GM23338 (cell line): Measurements from ENCODE around the gene CD93. TPM values are rescaled to one million over a fixed set of nuclear protein-coding genes. Genes with fewer than 3 reads are reported as not detected.

Source experiments
- ATAC-seq: fragments of 200-7000 bp; cut with Tn5 transposase; 3 replicates; pipeline ENCODE4 v1.9.1; 2020
- DNase-seq: peaks from one replicate; pipeline ENCODE4 v3.0.0-alpha.2; 2015; ENCODE audit warnings: low spot score
- H2AFZ ChIP-seq: fragments of 200-600 bp; sonication (generic); 2 replicates; pipeline ENCODE4 v1.8.0; 2016; ENCODE audit warnings: antibody characterized with exemption, mild to moderate bottlenecking, moderate library complexity
- H3F3A ChIP-seq: fragments of 200-600 bp; sonication (generic); replicated peaks from 2 replicates; pipeline ENCODE4 v1.8.0; 2017; ENCODE audit warnings: antibody characterized with exemption, mixed run types, low read depth
- H3K27ac ChIP-seq: fragments of 200-600 bp; sonication (generic); 2 replicates; pipeline ENCODE4 v1.6.1; 2016; ENCODE audit warnings: low read depth
- H3K27me3 ChIP-seq: fragments of 200-600 bp; sonication (generic); 2 replicates; pipeline ENCODE4 v1.8.0; 2016; ENCODE audit warnings: mild to moderate bottlenecking, mixed run types, moderate library complexity; ENCODE audit not compliant: insufficient read depth
- H3K36me3 ChIP-seq: fragments of 200-600 bp; sonication (generic); 2 replicates; pipeline ENCODE4 v1.8.0; 2016; ENCODE audit warnings: mild to moderate bottlenecking; ENCODE audit not compliant: insufficient read depth
- H3K4me1 ChIP-seq: fragments of 200-600 bp; sonication (generic); 2 replicates; pipeline ENCODE4 v1.8.0; 2016; ENCODE audit warnings: mild to moderate bottlenecking, moderate library complexity; ENCODE audit not compliant: insufficient read depth
- H3K4me2 ChIP-seq: fragments of 200-600 bp; sonication (generic); 2 replicates; pipeline ENCODE4 v1.7.1; 2017; ENCODE audit warnings: mixed run types
- H3K4me3 ChIP-seq: fragments of 200-600 bp; sonication (generic); 2 replicates; pipeline ENCODE4 v1.6.1; 2016; ENCODE audit warnings: mixed run types
- H3K79me2 ChIP-seq: fragments of 200-600 bp; sonication (generic); replicated peaks from 2 replicates; pipeline ENCODE4 v1.8.0; 2017; ENCODE audit warnings: mild to moderate bottlenecking; ENCODE audit not compliant: insufficient read depth
- H3K9me2 ChIP-seq: fragments of 200-600 bp; sonication (generic); 2 replicates; pipeline ENCODE4 v1.8.0; 2017; ENCODE audit not compliant: insufficient read depth
- H4K20me1 ChIP-seq: fragments of 200-600 bp; sonication (generic); replicated peaks from 2 replicates; pipeline ENCODE4 v1.8.0; 2017; ENCODE audit warnings: mild to moderate bottlenecking; ENCODE audit not compliant: insufficient read depth
- H3K27ac Mint-ChIP-seq: 2 replicates; pipeline ENCODE4 v1.8.0; 2020; ENCODE audit warnings: inconsistent platforms, mild to moderate bottlenecking, moderate library complexity, mixed read lengths
- H3K27me3 Mint-ChIP-seq: 3 replicates; pipeline ENCODE4 v1.8.0; 2022; ENCODE audit warnings: low read depth, mild to moderate bottlenecking, moderate library complexity, mixed read lengths, inconsistent platforms; ENCODE audit not compliant: insufficient read depth, poor library complexity
- H3K36me3 Mint-ChIP-seq: 3 replicates; pipeline ENCODE4 v1.8.0; 2021; ENCODE audit warnings: low read depth, mild to moderate bottlenecking, inconsistent platforms, moderate library complexity, mixed read lengths
- H3K4me1 Mint-ChIP-seq: 3 replicates; pipeline ENCODE4 v1.8.0; 2020; ENCODE audit warnings: mild to moderate bottlenecking, inconsistent platforms, mixed read lengths
- H3K4me3 Mint-ChIP-seq: 3 replicates; pipeline ENCODE4 v1.8.0; 2021; ENCODE audit warnings: moderate library complexity, mild to moderate bottlenecking, inconsistent platforms, mixed read lengths
- H3K9me3 Mint-ChIP-seq: 3 replicates; pipeline ENCODE4 v1.8.0; 2020; ENCODE audit warnings: moderate library complexity, mild to moderate bottlenecking, inconsistent platforms, mixed read lengths
- JUNB ChIP-seq: IDR thresholded peaks from one replicate; pipeline ENCODE4 v1.6.1; 2016; ENCODE audit warnings: antibody characterized with exemption; ENCODE audit not compliant: unreplicated experiment
- NANOG ChIP-seq: IDR thresholded peaks from 2 replicates; pipeline ENCODE4 v1.6.1; 2016; ENCODE audit warnings: antibody characterized with exemption, borderline replicate concordance
- POLR2AphosphoS5 ChIP-seq: IDR thresholded peaks from 2 replicates; pipeline ENCODE4 v1.6.1; 2016; ENCODE audit warnings: antibody characterized with exemption, low read depth
- STAT1 ChIP-seq: IDR thresholded peaks from one replicate; pipeline ENCODE4 v1.6.1; 2016; ENCODE audit warnings: antibody characterized with exemption; ENCODE audit not compliant: unreplicated experiment
- ZNF114 ChIP-seq: fragments of 250-450 bp; sonication (Bioruptor Pico); IDR thresholded peaks from 2 replicates; pipeline ENCODE4 v1.5.0; 2020; ENCODE audit warnings: mild to moderate bottlenecking, moderate library complexity
- ZNF331 ChIP-seq: fragments of 250-450 bp; sonication (Bioruptor Pico); IDR thresholded peaks from 2 replicates; pipeline ENCODE4 v1.5.0; 2020; ENCODE audit warnings: low read depth, mild to moderate bottlenecking, moderate library complexity
- ZNF462 ChIP-seq: fragments of 250-450 bp; sonication (Bioruptor Pico); IDR thresholded peaks from 2 replicates; pipeline ENCODE4 v1.5.0; 2020; ENCODE audit warnings: mild to moderate bottlenecking, moderate library complexity
- polyA plus RNA-seq: library from polyadenylated mRNA; unstranded; fragments of >200 nt; fragmentation: Nextera tagmentation; extraction: Ambion mirVana; gene quantifications from 2 replicates; pipeline ENCODE4 v1.2.1, GENCODE V29; 2016
- total RNA-seq: library from RNA; depleted of rRNA; stranded (reverse); fragments of >200 nt; shearing (Covaris generic); gene quantifications from 2 replicates; pipeline ENCODE4 v1.2.3, GENCODE V29; 2014

Gene CD93
- total and polyA plus RNA-seq, 2 experiments from 2014 or later, result 0.03 TPM; not detected in 1

DNA sequence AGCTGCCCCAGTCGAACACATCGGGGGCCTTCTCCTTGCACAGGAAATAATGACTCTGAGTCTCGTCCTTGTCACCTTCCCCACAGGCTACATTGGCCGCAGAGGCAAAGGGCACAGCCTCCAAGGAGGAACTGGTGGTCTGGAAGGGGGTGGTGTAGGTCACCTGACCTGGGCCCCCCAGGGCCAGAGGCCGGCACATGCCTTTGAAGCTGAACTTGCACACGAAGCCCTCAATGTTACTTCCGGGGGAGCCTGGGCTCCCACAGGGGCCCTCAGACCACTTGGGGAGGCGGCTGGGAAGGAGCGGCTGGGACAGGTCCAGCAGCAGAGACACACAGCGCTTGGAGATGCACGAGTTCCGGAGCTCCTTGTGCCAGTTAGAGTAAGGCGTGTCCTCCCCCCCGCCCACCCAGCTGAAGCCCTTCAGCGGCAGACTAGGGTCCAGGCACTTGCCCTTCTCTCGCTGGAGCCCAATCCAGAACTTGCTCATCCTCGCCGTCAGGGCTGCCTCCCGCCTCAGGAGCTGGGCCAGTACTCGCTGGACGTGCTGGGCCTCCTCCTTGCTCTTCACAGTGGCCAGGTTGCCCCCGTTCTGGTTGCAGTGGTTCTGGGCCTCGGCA, 578 bp downstream of the CD93 start (continued):
- TF ChIP-seq ZNF462 (CRISPR knock-in tag), result no peak
- TF ChIP-seq POLR2AphosphoS5, result no peak
- no peak for TF ChIP-seq ZNF114 (CRISPR knock-in tag)

- no peak overlapping the region for H2AFZ ChIP-seq
- H3K27me3 ChIP-seq, result no peaks in the 10 kb centered on the region
- ATAC-seq (no peak), DNase-seq (no peak)
- H3K79me2 ChIP-seq, result no peaks in the 10 kb centered on the region
- H3K4me2 ChIP-seq, result no peak overlapping the region
- no peaks in the 10 kb centered on the region for H3K9me2 ChIP-seq
- no peak overlapping the region for H3K27ac ChIP-seq
- H3K4me3 ChIP-seq, result no peak overlapping the region
- H4K20me1 ChIP-seq, result no peaks in the 10 kb centered on the region
- H3K27me3 Mint-ChIP-seq, result peaks cover 8% of the 10 kb centered on the region
- H3K27ac Mint-ChIP-seq, result no peak overlapping the region
- H3K36me3 ChIP-seq, result no peaks in the 10 kb centered on the region
- no peaks in the 10 kb centered on the region for H3K36me3 Mint-ChIP-seq
- H3K4me1 Mint-ChIP-seq, result peaks cover 24% of the 10 kb centered on the region
- no peaks in the 10 kb centered on the region for H3F3A ChIP-seq
- no peak overlapping the region for H3K4me3 Mint-ChIP-seq
- H3K4me1 ChIP-seq, result no peaks in the 10 kb centered on the region; the same call in 1 of the 2 replicates
- no peaks in the 10 kb centered on the region for H3K9me3 Mint-ChIP-seq
- no peak for TF ChIP-seq JUNB
- no peak for TF ChIP-seq ZNF462 (CRISPR knock-in tag)
- TF ChIP-seq NANOG, result no peak
- TF ChIP-seq ZNF331 (CRISPR knock-in tag), result no peak
- TF ChIP-seq STAT1, result no peak
Measured at GRCh38 chr20:23084845-23085365, 1.2 kb downstream of the CD93 start.
